SK-N-MC (cell line): ENCODE data around the gene ITPA.

Experiments
- DNase-seq: peaks from one replicate; pipeline ENCODE4 v3.0.0-alpha.2; 2011; ENCODE audit warnings: low read depth, low spot score
- H3K27ac ChIP-seq: fragments of 200-600 bp; sonication (generic); 2 replicates; pipeline ENCODE4 v1.5.1; 2016; ENCODE audit warnings: mixed run types
- H3K36me3 ChIP-seq: fragments of 200-600 bp; sonication (generic); 2 replicates; pipeline ENCODE4 v1.6.1; 2017; ENCODE audit warnings: antibody characterized with exemption, low read length, mixed read lengths; ENCODE audit not compliant: insufficient read depth
- H3K4me3 ChIP-seq: fragments of 200-600 bp; sonication (generic); 2 replicates; pipeline ENCODE4 v1.5.1; 2016
- H3K9ac ChIP-seq: fragments of 200-600 bp; sonication (generic); 2 replicates; pipeline ENCODE4 v1.8.0; 2017; ENCODE audit warnings: mixed run types, mixed read lengths; ENCODE audit not compliant: insufficient read length
- H3K9me3 ChIP-seq: fragments of 200-600 bp; sonication (generic); 2 replicates; pipeline ENCODE4 v1.6.1; 2017; ENCODE audit warnings: low read depth, mild to moderate bottlenecking, antibody characterized with exemption, low read length, moderate library complexity, mixed read lengths
- EZH2 ChIP-seq: fragments of 200-600 bp; sonication (generic); IDR thresholded peaks from one replicate; pipeline ENCODE4 v1.6.1; 2017; ENCODE audit warnings: antibody characterized with exemption
- FOXP2 ChIP-seq: optimal IDR thresholded peaks from 2 replicates; pipeline ENCODE3; 2011; ENCODE audit warnings: mild to moderate bottlenecking, moderate library complexity; ENCODE audit not compliant: insufficient read depth; ENCODE audit errors: extremely low read length, control extremely low read depth
- POLR2AphosphoS5 ChIP-seq: IDR thresholded peaks from 2 replicates; pipeline ENCODE4 v1.6.1; 2012; ENCODE audit warnings: mild to moderate bottlenecking, low read depth, low read length, borderline replicate concordance

The ITPA gene

GRCh38 chr20:3165473-3166337 is 43.6 kb upstream of the ITPA start:
- no peaks in the 10 kb centered on the region for H3K36me3 ChIP-seq
- DNase-seq = no peak
- H3K27ac ChIP-seq = no peak overlapping the region
- H3K9ac ChIP-seq = no peak overlapping the region
- no peak for TF ChIP-seq FOXP2
- TF ChIP-seq EZH2 = no peak
- TF ChIP-seq POLR2AphosphoS5 = no peak
- no peaks in the 10 kb centered on the region for H3K9me3 ChIP-seq
- no peak overlapping the region for H3K4me3 ChIP-seq

GRCh38 chr20:3166338-3166912 is 42.9 kb upstream of the ITPA start:
- no peaks in the 10 kb centered on the region for H3K9me3 ChIP-seq
- DNase-seq = no peak
- H3K9ac ChIP-seq = no peak overlapping the region
- no peak overlapping the region for H3K27ac ChIP-seq
- no peak overlapping the region for H3K4me3 ChIP-seq
- H3K36me3 ChIP-seq = no peaks in the 10 kb centered on the region
- no peak for TF ChIP-seq POLR2AphosphoS5
- TF ChIP-seq FOXP2 = no peak
- TF ChIP-seq EZH2 = no peak

GRCh38 chr20:3166913-3167342 is 42.4 kb upstream of the ITPA start:
- Histone ChIP-seq H3K9ac (no peak overlapping the region), H3K36me3 (no peaks in the 10 kb centered on the region), H3K27ac (no peak overlapping the region), H3K4me3 (no peak overlapping the region), H3K9me3 (no peaks in the 10 kb centered on the region)
- TF ChIP-seq POLR2AphosphoS5 = no peak
- no peak for TF ChIP-seq EZH2
- TF ChIP-seq FOXP2 = no peak
- DNase-seq = no peak

- TF ChIP-seq FOXP2 (no peak), POLR2AphosphoS5 (no peak), EZH2 (no peak)
- no peaks in the 10 kb centered on the region for H3K9me3 ChIP-seq
- H3K36me3 ChIP-seq = no peaks in the 10 kb centered on the region
- no peak overlapping the region for H3K27ac ChIP-seq
- no peak for DNase-seq
- H3K9ac ChIP-seq = no peak overlapping the region
- no peak overlapping the region for H3K4me3 ChIP-seq
These were observed 41.6 kb upstream of the ITPA start for GRCh38 chr20:3167738-3168078.

- Histone ChIP-seq H3K27ac (no peak overlapping the region), H3K9me3 (no peaks in the 10 kb centered on the region), H3K9ac (no peak overlapping the region), H3K4me3 (no peak overlapping the region), H3K36me3 (no peaks in the 10 kb centered on the region)
- TF ChIP-seq EZH2 (no peak), POLR2AphosphoS5 (no peak), FOXP2 (no peak)
- DNase-seq = no peak
These were observed 41.0 kb upstream of the ITPA start for GRCh38 chr20:3168079-3168828.

- DNase-seq = no peak
- H3K9ac ChIP-seq = no peak overlapping the region
- H3K4me3 ChIP-seq = no peak overlapping the region
- no peak overlapping the region for H3K27ac ChIP-seq
- TF ChIP-seq EZH2 (no peak), POLR2AphosphoS5 (no peak), FOXP2 (no peak)
- no peaks in the 10 kb centered on the region for H3K9me3 ChIP-seq
- no peaks in the 10 kb centered on the region for H3K36me3 ChIP-seq
These were observed 40.3 kb upstream of the ITPA start for GRCh38 chr20:3168829-3169590.

- H3K4me3 ChIP-seq = no peak overlapping the region
- TF ChIP-seq EZH2 (no peak), FOXP2 (no peak), POLR2AphosphoS5 (no peak)
- H3K9ac ChIP-seq = no peak overlapping the region
- H3K27ac ChIP-seq = no peak overlapping the region
- no peak for DNase-seq
- H3K36me3 ChIP-seq = no peaks in the 10 kb centered on the region
- no peaks in the 10 kb centered on the region for H3K9me3 ChIP-seq
These were observed 37.7 kb upstream of the ITPA start for GRCh38 chr20:3171391-3172125.
